ENCODE measurements around the gene CPS1. TPM values are rescaled to one million over a fixed set of nuclear protein-coding genes. Genes with fewer than 3 reads are reported as not detected.

The CPS1 gene
- polyA plus RNA-seq, 4 donors: 3.8 to 5.7 (median 4.6) TPM

DNA sequence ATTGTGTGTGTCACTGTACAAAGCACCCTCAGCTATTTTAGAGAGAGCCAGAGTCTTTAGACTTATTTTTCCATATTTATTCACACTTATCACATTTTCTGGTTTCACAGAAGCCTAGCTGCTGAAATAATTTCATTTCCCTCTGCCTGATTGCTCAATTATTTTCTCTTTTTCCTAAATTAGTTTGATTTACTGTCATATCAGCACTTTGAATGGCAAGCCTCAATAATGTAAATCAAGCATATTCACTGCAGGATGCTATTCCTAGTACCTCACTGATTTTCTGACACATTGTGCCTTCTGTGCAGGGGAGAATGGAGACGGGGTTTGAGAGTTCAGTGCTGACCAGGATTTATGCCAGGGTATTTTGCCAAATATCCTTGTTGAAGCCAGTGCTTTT lies 48.3 kb downstream of the CPS1 start:
- DNase-seq (ENCODE audit: low read depth in 4 of 4, low spot score in 3 of 4): no peak

DNA sequence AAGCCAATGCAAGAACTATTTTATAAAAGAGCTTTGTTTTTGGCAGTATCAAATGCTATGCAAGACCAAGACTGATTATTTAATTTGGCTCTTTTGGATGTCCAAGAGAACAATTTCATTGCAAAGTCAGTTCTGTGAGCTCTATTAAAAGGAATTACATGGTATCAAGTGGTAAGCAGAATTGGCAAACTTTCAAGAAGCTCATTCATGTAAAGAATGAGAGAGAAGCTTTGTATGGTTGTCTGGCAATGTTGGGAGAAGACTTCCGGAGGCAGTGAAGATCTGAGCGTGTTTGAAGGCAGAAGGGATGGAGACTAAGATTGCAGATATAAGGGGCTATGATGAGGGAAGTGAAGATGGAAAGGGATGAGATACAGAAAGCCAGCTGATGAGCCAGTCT lies 49.6 kb downstream of the CPS1 start:
- DNase-seq (ENCODE audit: low read depth in 4 of 4, low spot score in 3 of 4): no peak

DNA sequence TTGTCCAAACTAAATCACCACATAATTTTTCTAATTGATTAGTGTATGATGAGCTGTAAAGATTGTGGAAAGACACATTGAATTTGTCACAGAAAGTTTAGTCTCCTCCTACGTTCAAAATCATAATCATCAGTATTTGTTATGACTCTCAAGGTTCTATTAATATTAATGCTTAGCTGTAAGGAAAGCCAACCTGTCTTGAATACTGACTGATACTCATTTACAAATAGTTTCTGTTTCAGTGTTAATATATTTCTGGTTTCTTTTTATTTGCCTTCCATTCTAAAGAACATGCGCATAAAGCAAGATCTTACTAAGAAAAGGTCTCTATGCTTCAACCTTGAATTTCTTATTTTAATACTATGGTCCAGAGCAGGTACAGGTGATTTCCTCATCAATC lies 55.1 kb downstream of the CPS1 start:
- DNase-seq (ENCODE audit: low read depth in 4 of 4, low spot score in 3 of 4): no peak

DNA sequence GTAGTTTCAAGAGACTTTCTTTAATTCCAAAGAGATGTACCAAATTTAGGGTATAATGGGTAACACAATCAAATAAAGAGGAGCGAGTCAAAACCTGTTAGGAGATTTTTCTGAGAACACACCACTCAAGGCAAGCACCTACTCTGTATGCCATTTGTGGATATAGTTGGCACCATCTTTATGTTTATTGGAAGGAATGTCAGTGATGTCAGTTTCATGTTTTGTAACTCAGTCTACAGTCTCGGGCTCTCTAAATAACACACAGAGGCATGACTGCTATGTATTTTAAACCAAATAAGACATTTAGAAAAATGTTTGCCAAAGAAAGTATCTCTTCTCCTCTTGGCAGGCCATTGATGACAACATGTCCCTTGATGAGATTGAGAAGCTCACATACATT lies 59.7 kb downstream of the CPS1 start:
- no peak for DNase-seq (ENCODE audit: low read depth in 4 of 4, low spot score in 3 of 4)

DNA sequence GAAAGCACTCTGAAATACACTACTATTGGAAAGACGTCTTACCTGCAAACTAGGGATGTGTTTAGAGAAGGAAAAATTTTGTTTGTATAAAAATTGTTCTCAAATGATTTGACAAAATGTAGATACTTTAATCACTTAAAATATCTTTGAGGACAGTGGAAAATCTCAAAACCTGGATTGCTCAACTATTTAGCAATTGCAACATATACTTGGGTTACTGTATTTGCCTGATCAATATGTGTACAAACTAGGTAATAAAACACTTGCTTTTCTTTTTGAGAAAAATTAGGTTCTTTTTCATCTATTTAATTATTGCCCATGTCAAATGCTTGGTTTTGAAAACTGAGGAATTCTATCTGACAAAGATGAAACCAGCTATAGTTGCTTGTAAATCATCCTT lies 60.9 kb downstream of the CPS1 start:
- DNase-seq (ENCODE audit: low read depth in 4 of 4, low spot score in 3 of 4): no peak

DNA sequence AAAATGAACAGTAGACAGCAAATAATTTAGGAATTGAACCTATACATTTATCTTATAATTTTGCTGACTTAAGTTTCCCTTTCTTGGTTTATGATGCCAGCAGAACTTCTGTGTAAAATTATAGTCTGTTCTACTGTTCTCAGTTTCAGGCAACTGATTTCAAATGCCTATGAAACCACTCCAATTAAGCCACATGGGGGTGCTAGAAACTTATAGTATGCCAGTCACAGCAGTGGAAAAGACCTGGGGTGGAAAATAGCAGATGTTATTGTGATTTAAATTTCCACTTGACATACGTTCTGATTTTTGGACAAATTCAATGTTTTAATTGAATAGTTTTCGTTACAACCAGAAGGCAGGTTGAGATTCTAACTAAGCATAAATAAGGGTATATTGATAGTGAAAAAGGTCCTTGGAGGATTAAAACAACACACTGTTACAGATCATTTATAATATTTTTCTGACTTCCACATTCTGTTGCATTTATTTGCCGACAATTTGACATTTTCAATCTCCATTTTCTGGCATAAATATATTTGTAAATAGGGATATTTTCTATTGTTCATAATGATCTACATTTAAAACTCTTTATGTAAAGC lies 61.4 kb downstream of the CPS1 start:
- DNase-seq (ENCODE audit: low read depth in 4 of 4, low spot score in 3 of 4): peak in 3 of 4 donors; percentile 20 to 38 (median 20)

DNA sequence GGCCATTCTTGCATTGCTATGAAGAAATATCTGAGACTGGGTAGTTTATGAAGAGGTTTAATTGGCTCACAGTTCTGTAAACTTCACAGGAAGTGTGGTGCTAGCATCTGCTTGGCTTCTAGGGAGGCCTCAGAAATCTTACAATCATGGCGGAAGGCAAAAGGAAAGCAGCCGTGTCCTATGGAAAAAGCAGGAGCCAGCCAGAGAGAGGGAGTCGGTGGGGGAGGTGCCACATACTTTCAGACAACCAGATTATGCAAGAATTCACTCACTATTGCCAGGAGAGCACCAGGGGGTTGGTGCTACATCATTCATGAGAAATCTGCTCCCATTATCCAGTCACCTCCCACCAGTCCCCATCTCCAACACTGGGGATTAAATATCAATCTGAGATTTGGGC lies 64.1 kb downstream of the CPS1 start:
- DNase-seq (ENCODE audit: low read depth in 4 of 4, low spot score in 3 of 4): no peak

DNA sequence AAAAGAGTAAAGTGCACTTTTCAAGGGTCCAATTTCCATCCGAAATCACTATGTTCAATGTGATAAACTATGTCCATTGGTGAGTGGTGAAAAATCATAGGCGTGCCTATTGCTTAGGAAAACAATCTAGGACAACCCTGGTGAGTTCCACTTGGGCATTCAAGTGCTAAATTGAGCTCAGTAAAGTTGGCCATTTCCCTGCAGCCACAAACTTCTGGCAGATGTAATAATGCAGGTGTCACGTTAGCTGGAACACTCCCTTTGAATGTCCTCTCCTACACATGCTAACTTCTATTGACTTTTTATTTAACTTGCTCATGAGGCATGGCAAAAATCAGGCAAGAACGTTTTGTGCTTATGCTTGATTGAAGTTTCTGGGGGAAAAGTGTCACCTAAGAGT lies 67.1 kb downstream of the CPS1 start:
- DNase-seq (ENCODE audit: low read depth in 4 of 4, low spot score in 3 of 4): no peak

DNA sequence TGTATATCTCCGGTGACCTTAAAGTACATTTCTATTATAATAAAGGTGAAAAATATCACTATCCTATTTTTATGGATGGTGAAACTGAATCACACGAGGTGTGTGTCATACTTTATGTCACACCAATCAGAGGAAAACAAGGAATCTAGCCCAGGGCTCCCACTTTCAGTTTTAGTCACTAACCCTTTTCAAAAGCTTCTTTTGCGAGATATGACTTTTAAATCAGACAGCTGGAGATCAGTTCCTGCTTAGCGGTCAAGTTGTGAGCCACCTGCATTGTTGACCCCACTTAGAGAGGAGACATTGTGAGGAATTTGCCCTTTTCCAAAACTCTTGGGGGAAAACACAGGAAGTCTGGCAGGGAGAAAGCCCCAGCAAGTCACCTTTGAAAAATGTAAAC lies 70.5 kb downstream of the CPS1 start:
- no peak for DNase-seq (ENCODE audit: low read depth in 4 of 4, low spot score in 3 of 4)

DNA sequence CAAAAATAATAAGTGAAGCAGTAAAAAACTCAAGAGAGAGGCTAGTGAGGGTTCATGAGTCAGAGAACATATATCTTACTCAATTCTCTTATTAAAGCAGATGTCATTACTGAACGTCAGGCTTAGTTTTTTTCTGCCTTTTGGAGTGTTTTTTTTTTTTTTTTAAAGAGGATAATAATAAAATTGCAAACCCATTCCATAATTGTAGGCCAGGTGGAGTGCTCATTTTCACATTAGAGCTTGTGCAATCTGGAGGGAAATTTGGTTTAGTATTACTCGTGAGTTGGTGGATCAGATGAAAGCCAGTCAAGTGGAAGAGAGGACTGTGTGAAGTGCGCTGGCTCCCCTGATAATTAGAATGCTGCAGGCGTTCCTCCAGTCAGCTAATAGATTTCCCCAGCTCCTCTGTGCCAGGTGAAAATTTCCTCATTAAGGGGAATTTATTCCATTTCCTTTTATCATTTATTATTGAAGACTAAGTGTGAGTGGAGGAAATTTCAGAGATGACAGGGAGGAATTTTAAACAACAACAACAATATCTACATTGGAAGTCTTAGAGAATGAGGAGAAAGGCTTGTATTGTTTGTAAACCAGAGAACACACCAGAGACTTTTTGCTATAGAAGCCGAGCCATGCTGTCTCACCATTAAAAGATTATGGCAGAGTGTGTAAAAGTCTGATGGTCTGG lies 74.6 kb downstream of the CPS1 start:
- DNase-seq (ENCODE audit: low read depth in 4 of 4, low spot score in 3 of 4): no peak

DNA sequence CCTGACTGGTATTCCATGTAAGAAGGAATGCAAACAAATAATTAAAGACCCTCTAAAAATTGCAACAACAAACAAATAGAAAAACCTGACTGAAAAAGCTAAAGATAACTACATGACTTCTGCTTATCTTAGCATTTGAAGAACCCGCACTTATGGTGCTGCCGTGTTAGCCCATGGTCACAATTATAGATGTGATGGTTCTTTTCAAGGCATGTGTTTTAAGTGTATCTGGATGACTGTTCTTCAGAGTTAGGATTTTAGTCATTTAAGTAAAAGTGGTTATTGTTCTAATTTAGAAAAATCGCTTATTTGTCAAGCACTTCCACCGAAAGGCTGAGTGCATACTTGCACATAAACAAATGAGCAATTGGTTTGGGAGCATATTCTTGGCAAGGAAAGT lies 77.3 kb downstream of the CPS1 start:
- DNase-seq (ENCODE audit: low read depth in 4 of 4, low spot score in 3 of 4): no peak

DNA sequence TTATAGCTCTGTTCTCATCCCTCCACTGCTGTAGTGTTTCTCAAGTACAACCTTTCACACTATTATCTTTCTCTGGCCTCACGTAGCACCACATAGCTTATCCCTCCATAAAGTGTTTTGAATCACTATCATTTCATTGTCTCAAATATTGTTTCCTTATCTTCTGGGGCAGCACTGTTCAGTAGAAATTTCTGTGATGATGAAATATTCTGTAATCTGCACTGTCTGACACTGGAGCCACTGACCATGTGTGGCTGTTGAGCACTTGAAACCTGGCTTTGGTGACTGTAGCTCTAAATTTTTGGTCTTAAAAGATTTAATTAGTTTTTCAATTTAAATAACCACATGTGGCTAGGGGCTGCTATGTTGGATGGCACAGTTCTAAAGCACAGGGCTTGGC lies 78.9 kb downstream of the CPS1 start:
- DNase-seq (ENCODE audit: low read depth in 4 of 4, low spot score in 3 of 4): no peak

DNA sequence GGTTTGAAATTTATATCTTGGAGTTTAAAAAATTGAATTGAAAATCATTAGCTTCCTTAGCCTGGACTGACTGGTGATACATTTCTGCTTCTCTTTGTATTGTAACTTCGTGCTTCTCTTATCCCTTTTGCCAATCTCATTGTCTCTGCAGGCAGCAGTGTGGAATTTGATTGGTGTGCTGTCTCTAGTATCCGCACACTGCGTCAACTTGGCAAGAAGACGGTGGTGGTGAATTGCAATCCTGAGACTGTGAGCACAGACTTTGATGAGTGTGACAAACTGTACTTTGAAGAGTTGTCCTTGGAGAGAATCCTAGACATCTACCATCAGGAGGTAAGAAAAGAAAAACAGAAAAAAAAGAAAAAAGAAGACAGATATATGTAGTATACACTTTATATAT lies 85.9 kb downstream of the CPS1 start:
- DNase-seq (ENCODE audit: low read depth in 4 of 4, low spot score in 3 of 4): no peak

DNA sequence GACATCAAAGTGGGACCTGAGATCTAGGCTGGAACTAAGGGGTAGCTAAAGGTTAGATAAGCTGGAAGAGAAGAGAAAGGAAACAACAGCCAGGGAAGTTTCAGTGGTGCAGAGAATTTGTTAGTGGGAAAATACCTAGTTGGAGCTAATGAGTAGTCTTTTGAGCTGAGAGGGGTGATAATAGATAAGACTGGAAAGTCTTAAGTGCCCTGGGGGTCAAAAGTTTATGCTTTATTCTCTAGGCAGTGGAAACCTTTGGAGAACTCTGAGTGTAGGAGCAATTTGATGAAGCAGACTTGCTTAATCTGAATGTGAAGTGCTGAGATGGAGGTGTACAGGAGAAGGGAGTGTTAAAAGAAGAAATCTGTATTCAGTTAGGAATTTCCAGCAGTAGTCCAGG lies 90.8 kb downstream of the CPS1 start:
- no peak for DNase-seq (ENCODE audit: low read depth in 4 of 4, low spot score in 3 of 4)

DNA sequence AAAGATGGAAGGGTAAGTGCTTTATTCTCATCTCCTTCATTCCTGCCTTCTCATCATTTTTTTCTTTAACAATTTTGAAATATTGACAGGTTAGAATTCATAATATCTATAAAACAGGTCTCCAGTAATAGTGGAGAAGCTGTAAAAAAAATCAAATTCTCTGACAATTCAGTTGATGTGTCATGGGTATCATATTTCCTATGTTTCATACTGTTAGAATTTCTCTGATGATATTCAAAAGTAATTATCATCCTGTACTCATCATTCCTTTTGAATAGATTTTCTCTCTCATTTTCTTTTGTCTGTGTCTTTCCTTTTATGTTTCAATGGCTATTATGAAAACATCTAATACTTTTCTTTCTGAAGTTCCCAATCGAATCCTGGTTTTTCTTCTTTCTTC lies 97.7 kb downstream of the CPS1 start:
- no peak for DNase-seq (ENCODE audit: low read depth in 4 of 4, low spot score in 3 of 4)

DNA sequence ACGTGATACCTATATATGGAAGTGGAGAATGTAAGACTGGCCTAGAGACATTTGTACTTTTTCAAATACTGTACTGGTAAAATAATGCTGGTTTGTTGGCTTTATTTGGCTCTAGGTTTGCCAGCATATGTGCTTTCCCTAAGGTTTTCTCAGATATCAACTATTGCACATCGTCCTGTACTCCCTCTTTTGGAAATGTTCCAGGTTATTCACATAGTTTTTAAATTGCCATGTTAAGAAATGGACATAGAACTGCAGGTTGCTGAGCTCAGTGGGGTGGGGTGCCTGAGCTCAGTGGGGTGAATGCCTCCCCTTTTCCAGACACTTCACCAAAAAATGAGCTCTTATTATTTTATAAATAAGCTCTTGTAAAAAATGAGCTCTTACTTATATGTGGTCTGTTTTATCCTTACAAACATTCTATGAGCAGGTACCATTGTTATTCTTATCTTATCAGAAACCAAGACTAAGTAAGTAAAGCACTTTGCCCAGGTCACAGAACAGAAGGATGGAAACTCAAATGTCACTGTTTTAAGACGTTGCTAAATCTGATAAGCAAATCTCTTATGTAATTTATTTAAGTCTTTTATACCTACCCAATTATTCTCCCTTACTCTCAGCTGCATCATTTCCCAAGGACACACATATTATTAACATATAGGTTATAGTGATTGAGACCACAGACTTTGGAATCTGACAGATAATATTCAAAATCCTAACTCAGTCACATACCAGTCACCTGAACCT lies 99.0 kb downstream of the CPS1 start:
- DNase-seq (ENCODE audit: low read depth in 4 of 4, low spot score in 3 of 4): no peak

DNA sequence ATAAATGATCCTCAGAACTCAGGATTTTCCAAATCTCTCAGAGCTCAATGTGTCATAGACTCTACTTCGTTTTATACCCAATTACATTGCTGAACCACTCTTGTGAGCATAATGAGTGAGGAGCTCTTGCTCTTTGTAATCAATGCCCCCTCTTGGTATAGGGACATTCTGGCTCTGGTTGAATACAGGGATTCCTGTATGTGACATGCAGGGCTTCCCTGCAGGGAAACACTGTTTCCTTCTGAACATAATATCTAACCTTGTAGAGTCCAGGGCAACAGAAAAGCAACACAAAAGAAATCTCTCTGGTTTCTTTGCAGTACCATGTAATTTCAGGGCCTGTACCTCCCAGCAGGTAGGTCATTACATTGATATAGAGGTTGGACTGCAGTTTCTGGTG lies 101.5 kb downstream of the CPS1 start:
- DNase-seq (ENCODE audit: low read depth in 4 of 4, low spot score in 3 of 4): no peak

DNA sequence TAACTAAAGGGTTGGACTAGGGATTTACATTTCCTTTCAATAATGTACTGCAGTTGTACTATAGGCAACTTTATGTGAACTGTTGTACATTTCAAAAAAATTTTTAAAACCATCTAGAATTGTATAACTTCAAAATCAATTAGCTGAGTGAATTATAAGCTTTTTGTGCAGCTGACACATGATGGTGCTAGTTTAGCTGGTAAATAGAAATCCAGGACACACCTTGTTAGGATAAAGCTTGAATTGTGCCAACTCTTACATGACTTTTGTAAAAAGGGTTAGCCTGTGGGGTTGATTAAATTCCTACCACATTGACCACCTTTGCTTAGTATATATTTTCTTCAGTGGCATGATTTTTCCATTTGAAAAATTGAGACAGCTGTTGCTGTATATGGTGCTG lies 104.4 kb downstream of the CPS1 start:
- DNase-seq (ENCODE audit: low read depth in 4 of 4, low spot score in 3 of 4): no peak

DNA sequence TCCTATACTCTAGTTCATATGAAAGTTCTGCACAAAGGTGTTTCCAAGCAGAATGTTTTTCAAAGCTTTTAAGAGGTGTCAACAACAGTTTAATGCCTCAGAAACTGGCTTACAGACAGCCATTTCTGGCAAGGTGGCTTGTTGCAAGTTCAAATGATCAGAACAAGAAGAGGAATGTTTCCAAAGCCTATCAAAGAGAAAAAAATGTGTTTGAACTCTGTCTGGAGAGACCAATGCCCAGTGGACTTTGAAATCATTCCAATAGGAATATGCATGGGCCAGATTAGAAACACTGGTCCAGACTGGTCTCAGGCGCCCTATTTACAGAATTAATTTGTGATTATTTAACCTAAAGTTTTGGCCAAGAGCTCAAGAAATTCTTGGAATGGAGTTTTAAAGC lies 106.2 kb downstream of the CPS1 start:
- no peak for DNase-seq (ENCODE audit: low read depth in 4 of 4, low spot score in 3 of 4)

DNA sequence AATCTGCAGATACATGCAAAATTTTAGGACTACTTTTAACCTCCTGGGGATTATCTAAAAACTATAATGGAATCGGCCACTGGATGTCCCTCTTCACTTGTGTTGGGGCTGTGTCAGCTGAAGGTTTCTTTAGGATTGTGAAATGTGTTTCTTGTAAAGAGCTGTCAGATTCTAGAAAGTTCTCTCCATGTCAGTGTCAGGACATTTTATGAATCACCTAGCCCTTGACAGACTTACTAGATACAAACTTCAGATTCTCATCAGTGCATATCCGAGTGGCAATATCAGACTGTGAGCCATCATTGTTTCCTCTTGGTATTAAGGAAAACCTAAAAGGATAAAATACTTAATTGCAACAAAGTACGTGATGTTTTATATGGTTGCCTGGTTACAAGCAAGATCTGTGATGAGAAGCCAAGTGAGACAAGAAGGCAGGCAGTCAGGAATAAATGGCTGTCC lies 107.3 kb downstream of the CPS1 start:
- peak; percentile 12 to 24 (median 14) for DNase-seq (ENCODE audit: low read depth in 4 of 4, low spot score in 3 of 4)

DNA sequence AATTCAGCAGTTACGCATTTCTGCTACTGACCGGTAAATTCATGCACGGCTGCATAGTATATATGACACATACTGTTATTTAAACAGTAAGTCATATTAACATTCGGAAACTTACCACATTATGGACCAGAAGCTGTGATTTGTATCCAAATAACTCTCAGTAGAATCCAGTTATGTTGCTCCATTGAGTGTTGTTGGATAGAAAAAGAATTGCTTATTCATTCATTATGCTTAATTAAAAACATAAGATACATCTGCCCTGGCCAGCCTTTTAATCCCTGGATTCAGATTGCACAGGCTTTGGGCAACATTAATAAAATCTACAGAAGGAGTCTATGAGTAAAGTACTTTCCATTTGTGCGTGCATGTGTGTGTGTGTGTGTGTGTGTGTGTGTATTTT lies 111.3 kb downstream of the CPS1 start:
- DNase-seq (ENCODE audit: low read depth in 4 of 4, low spot score in 3 of 4): no peak

DNA sequence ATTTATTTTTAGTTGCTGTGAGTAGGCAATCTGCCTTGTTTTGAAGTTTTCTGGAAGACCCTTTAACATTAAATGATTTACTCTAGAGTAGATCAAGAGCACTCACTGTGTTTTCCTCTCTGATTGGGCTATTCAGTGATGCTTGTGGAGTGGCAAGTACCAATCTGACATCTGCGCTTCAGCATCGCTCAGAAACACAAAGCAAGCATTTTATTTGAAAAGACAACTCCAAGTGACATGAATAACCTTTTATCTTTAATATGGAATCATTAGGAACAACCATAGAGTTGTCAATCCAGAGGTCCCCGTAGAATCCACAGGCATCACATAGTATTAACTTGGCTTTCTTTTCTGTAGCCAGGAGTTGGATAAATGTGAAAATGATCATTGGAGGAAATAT lies 114.7 kb downstream of the CPS1 start:
- no peak for DNase-seq (ENCODE audit: low read depth in 4 of 4, low spot score in 3 of 4)

Measured in right renal pelvis (tissue), 4 donors.